ENCODE results near the gene MCM3AP. TPM values are rescaled to one million over a fixed set of nuclear protein-coding genes. Genes with fewer than 3 reads are reported as not detected.

Gene MCM3AP
- total and polyA plus RNA-seq, 4 donors: 15.5 to 58.1 (median 33.5) TPM

DNA sequence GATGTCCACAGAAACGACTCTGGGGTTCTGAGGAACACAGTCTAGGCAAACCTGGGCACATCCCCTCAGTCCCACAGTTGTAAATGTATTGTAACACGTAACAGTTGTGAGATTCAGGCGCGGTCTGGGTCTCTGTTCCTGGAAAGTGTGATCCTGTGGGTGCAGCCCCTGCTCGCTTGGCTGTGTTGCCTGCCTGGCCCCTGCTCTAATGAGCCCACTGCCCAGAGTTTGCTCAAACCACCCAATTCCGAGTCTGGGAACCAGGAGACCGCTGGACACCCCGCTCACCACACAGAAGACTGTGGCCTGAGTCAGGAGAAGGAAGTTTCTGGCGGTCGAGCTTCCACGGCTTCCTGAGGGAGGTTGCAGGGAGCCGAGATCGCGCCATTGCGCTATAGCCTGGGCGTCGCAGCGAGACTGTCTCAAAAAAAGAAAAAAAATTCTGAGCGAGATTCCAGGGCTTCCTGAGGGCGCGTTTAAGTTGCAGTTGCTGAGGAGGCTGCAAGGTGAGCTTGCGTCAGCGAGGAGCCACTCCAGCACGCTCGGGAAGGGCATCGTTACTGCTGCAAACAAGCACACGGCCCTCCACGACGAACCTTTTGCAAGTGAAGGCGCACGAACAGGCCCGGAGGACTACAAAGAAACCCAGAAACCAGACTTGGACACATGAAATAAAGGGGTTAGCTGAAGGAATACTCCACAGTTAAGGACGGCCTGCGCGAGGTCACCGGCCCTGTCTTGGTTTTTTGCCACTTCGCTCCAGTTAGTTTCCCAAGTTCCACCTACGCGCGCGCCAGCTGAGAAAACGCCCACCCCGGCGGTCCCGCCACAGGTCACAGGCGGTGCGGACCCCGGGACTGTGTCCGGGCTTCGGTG is 37.2 kb upstream of the MCM3AP start:
- peak overlapping the region; percentile 75 to 81 (median 77) for H3K4me3 ChIP-seq (ENCODE audit: low read depth in 1 of 3, low read length in 3 of 3)
- H3K9ac ChIP-seq (ENCODE audit: low read depth in 1 of 2, low read length in 2 of 2): no peak overlapping the region
- peaks cover 3 to 27% (median 21%) of the 10 kb centered on the region in 4 donors for H3K4me1 ChIP-seq (ENCODE audit: control insufficient read depth in 4 of 4, insufficient read depth in 4 of 4, low read length in 3 of 4)
- no peak overlapping the region for H3K27ac ChIP-seq (ENCODE audit: low read depth in 1 of 2, low read length in 2 of 2)
- WGBS: 18% methylated on average over 50 of the region's 50 CpGs
- H3K9me3 ChIP-seq (ENCODE audit: control insufficient read depth in 4 of 4, low read length in 3 of 4): no peaks in the 10 kb centered on the region
- TF ChIP-seq HNF4G (IDR thresholded peaks at IDR 0.05) (no peak), NR2F2 (IDR thresholded peaks at IDR 0.05) (no peak), EGR1 (IDR thresholded peaks at IDR 0.05; ENCODE audit: low read depth in 2 of 2) (no peak), TAF1 (conservative IDR thresholded peaks at IDR 0.05) (no peak), CTCF (IDR thresholded peaks at IDR 0.05; ENCODE audit: low read depth, low read length, missing input control) (no peak), FOXA2 (IDR thresholded peaks at IDR 0.05) (no peak), REST (IDR thresholded peaks at IDR 0.05) (no peak), JUND (IDR thresholded peaks at IDR 0.05) (no peak), FOXA1 (IDR thresholded peaks at IDR 0.05) (no peak), YY1 (IDR thresholded peaks at IDR 0.05) (no peak), HNF4A (conservative IDR thresholded peaks at IDR 0.05) (no peak), RXRA (IDR thresholded peaks at IDR 0.05) (no peak), SP1 (IDR thresholded peaks at IDR 0.05) (no peak), GABPA (IDR thresholded peaks at IDR 0.05 in 1 of 2, conservative IDR thresholded peaks at IDR 0.05 in 1 of 2) (no peak), RAD21 (IDR thresholded peaks at IDR 0.05) (no peak)
- TF ChIP-seq, protein P1, sequence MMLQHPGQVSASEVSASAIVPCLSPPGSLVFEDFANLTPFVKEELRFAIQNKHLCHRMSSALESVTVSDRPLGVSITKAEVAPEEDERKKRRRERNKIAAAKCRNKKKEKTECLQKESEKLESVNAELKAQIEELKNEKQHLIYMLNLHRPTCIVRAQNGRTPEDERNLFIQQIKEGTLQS (IDR thresholded peaks at IDR 0.05): no peak
- TF ChIP-seq, protein P2, sequence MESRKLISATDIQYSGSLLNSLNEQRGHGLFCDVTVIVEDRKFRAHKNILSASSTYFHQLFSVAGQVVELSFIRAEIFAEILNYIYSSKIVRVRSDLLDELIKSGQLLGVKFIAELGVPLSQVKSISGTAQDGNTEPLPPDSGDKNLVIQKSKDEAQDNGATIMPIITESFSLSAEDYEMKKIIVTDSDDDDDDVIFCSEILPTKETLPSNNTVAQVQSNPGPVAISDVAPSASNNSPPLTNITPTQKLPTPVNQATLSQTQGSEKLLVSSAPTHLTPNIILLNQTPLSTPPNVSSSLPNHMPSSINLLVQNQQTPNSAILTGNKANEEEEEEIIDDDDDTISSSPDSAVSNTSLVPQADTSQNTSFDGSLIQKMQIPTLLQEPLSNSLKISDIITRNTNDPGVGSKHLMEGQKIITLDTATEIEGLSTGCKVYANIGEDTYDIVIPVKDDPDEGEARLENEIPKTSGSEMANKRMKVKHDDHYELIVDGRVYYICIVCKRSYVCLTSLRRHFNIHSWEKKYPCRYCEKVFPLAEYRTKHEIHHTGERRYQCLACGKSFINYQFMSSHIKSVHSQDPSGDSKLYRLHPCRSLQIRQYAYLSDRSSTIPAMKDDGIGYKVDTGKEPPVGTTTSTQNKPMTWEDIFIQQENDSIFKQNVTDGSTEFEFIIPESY (IDR thresholded peaks at IDR 0.05): no peak
- TF ChIP-seq, protein P3, sequence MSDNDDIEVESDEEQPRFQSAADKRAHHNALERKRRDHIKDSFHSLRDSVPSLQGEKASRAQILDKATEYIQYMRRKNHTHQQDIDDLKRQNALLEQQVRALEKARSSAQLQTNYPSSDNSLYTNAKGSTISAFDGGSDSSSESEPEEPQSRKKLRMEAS (IDR thresholded peaks at IDR 0.05): no peak
- H3K36me3 ChIP-seq (ENCODE audit: control insufficient read depth in 4 of 4, insufficient read depth in 3 of 4, low read depth in 1 of 4, low read length in 3 of 4): peaks cover 0 to 2% (median 0%) of the 10 kb centered on the region in 4 donors
- no peaks in the 10 kb centered on the region for H3K27me3 ChIP-seq (ENCODE audit: control insufficient read depth in 4 of 4, insufficient read depth in 4 of 4, low read length in 3 of 4)
- DNase-seq (ENCODE audit: low spot score): peak; percentile 54

Data from liver (tissue), 9 donors.